ENCODE data around the gene GCK. TPM values are rescaled to one million over a fixed set of nuclear protein-coding genes. Genes with fewer than 3 reads are reported as not detected.

GCK gene
- total and polyA plus RNA-seq, 2 of the 13 experiments (the other 11 are each of a cell fraction or from before 2014, with no cell fraction given): not detected

GRCh38 chr7:44200699-44201461 lies 11.6 kb upstream of the GCK start, which contains the start of gene YKT6 (continued):
- TF ChIP-seq GRHL1 (CRISPR knock-in tag; conservative IDR thresholded peaks at IDR 0.05): no peak
- TF ChIP-seq KAT7 (CRISPR knock-in tag; IDR thresholded peaks at IDR 0.05; ENCODE audit: borderline replicate concordance): peak; percentile 63; the same call in 1 of the 2 replicates
- TF ChIP-seq KMT2A (CRISPR knock-in tag; IDR thresholded peaks at IDR 0.05): peak; percentile 76
- no peak for TF ChIP-seq ZNF335 (CRISPR knock-in tag; IDR thresholded peaks at IDR 0.05)
- TF ChIP-seq ZNF75D (CRISPR knock-in tag; IDR thresholded peaks at IDR 0.05; ENCODE audit: borderline replicate concordance): no peak
- TF ChIP-seq KLF11 (CRISPR knock-in tag; IDR thresholded peaks at IDR 0.05): no peak
- TF ChIP-seq SOX5 (CRISPR knock-in tag; IDR thresholded peaks at IDR 0.05; ENCODE audit: borderline replicate concordance): no peak; the same call in 1 of the 2 replicates
- TF ChIP-seq NFE2 (CRISPR knock-in tag; IDR thresholded peaks at IDR 0.05): no peak
- TF ChIP-seq GABPA (IDR thresholded peaks at IDR 0.05; ENCODE audit: low read depth, low read length): peak; percentile 96
- peak; percentile 95 for TF ChIP-seq GABPA (CRISPR knock-in tag; IDR thresholded peaks at IDR 0.05; ENCODE audit: low read depth)
- TF ChIP-seq ZNF878 (CRISPR knock-in tag; IDR thresholded peaks at IDR 0.05): no peak
- no peak for TF ChIP-seq DDIT3 (CRISPR knock-in tag; IDR thresholded peaks at IDR 0.05)
- TF ChIP-seq HIC2 (CRISPR knock-in tag; IDR thresholded peaks at IDR 0.05; ENCODE audit: low read depth): no peak
- no peak for TF ChIP-seq CCAR2 (optimal IDR thresholded peaks at IDR 0.05; ENCODE audit: low read depth, low read length)
- no peak for TF ChIP-seq SIN3B (IDR thresholded peaks at IDR 0.05; ENCODE audit: low read length)
- no peak for TF ChIP-seq TBX3 (IDR thresholded peaks at IDR 0.05; ENCODE audit: borderline replicate concordance)
- TF ChIP-seq ZMYM4 (CRISPR knock-in tag; IDR thresholded peaks at IDR 0.05): peak; percentile 84
- TF ChIP-seq ZNF652 (CRISPR knock-in tag; IDR thresholded peaks at IDR 0.05; ENCODE audit: borderline replicate concordance, low read depth): no peak
- TF ChIP-seq ZNF432 (CRISPR knock-in tag; IDR thresholded peaks at IDR 0.05; ENCODE audit: borderline replicate concordance): no peak
- TF ChIP-seq ZNF232 (CRISPR knock-in tag; IDR thresholded peaks at IDR 0.05; ENCODE audit: borderline replicate concordance): no peak
- TF ChIP-seq BHLHE40 (IDR thresholded peaks at IDR 0.05; ENCODE audit: low read length): no peak
- TF ChIP-seq SNAPC2 (CRISPR knock-in tag; IDR thresholded peaks at IDR 0.05): 0 out of 2 replicates have a peak, but pooled peaks have one; percentile 24
- TF ChIP-seq ZSCAN25 (CRISPR knock-in tag; IDR thresholded peaks at IDR 0.05): no peak
- TF ChIP-seq ATF2 (CRISPR knock-in tag; IDR thresholded peaks at IDR 0.05): peak; percentile 59; the same call in 1 of the 2 replicates
- TF ChIP-seq CTCF (CRISPR knock-in tag; IDR thresholded peaks at IDR 0.05): peak; percentile 62

All from HepG2 (cell line).